Stimulated activated CD8-positive, alpha-beta memory T cell treated with anti-CD3 and anti-CD28 coated beads, Interleukin-7, amount 100 ng/mL, for 1 hour (primary cell): ENCODE measurements around the gene PCDHGB1.
"Not testable (repeated sequence)": the region's sequence is repeated elsewhere in the genome, so short reads cannot be mapped to it uniquely, and the experiment has no call there.

ENCODE experiments used
- DNase-seq, 2 donors: peaks; one replicate each; pipeline ENCODE4 v3.0.0-alpha.2; 2020; ENCODE audit warnings: low read depth in 2 of 2

PCDHGB1 gene

DNA sequence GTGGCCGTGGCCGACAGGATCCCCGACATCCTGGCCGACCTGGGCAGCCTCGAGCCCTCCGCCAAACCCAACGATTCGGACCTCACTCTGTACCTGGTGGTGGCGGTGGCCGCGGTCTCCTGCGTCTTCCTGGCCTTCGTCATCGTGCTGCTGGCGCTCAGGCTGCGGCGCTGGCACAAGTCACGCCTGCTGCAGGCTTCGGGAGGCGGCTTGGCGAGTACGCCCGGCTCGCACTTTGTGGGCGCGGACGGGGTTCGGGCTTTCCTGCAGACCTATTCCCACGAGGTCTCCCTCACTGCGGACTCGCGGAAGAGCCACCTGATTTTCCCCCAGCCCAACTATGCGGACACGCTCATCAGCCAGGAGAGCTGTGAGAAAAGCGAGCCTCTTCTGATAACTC is 3.9 kb upstream of the PCDHGB1 start:
- DNase-seq = not testable (repeated sequence)

DNA sequence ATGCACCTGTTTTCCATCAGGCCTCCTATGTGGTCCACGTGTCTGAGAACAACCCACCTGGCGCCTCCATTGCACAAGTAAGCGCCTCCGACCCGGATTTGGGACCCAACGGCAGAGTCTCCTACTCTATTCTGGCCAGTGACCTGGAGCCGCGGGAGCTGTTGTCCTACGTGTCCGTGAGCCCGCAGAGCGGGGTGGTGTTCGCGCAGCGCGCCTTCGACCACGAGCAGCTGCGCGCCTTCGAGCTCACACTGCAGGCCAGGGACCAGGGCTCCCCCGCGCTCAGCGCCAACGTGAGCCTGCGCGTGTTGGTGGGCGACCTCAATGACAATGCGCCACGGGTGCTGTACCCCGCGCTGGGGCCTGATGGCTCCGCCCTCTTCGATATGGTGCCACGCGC is 1.7 kb downstream of the PCDHGB1 start:
- DNase-seq = no peak

DNA sequence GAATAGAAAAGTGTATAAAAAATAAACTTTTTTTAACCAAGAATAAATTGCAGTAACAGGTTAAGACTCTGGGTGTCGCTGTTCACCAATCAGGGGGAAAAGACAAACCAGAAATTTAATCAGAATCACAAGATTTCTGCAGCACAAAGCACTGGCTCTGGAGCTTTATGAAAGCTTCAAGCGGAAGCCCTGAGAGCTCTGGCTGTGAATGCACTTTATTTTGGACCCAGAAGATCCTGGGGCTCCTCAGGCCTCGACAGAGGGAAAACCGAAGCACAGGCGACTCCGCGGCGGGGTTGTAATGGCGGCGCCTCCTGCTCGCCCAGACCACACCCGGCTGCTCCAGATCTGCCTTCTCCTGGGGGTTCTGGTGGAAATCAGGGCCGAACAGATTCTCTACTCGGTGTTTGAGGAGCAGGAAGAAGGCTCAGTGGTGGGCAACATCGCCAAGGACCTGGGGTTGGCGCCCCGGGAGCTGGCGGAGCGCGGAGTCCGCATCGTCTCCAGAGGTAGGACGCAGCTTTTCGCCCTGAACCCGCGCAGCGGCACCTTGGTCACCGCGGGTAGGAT is 5.1 kb downstream of the PCDHGB1 start, which contains the start of gene PCDHGA4:
Gene PCDHGA4 (plus strand): TSS at position 122 of the 570 bp plus-strand sequence. CDS start 87 bp downstream, at position 209.
- DNase-seq = no peak

DNA sequence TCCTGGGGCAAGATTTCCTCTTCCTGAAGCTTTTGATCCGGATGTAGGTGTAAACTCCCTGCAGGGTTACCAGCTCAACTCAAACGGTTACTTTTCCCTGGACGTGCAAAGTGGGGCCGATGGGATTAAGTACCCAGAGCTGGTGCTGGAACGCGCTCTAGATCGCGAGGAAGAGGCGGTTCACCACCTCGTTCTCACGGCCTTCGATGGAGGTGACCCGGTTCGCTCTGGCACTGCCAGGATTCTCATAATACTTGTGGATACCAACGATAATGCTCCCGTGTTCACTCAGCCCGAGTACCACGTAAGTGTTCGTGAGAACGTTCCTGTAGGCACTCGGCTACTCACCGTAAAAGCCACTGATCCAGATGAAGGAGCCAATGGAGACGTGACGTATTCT is 5.7 kb downstream of the PCDHGB1 start:
- no peak for DNase-seq

DNA sequence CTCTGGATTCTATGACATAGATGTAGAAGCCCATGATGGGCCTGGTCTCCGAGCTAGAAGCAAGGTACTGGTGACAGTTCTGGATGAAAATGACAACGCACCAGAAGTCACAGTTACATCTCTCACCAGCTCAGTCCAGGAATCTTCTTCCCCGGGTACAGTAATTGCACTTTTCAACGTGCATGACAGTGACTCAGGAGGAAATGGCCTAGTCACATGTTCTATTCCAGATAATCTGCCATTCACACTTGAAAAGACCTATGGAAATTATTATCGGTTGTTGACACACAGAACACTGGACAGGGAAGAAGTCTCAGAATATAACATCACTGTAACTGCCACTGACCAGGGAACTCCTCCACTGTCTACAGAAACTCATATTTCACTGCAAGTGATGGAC is 6.2 kb downstream of the PCDHGB1 start:
- DNase-seq = no peak

DNA sequence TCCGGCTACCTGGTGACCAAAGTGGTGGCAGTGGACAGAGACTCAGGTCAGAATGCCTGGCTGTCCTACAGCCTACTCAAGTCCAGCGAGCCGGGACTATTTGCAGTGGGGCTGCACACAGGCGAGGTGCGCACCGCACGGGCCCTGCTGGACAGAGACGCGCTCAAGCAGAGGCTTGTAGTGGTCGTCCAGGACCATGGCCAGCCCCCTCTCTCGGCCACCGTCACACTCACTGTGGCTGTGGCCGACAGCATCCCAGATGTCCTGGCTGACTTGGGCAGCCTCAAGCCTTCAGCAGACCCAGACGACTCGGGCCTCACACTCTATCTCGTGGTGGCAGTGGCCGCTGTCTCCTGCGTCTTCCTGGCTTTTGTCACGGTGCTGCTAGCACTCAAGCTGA is 7.1 kb downstream of the PCDHGB1 start:
- DNase-seq = no peak

DNA sequence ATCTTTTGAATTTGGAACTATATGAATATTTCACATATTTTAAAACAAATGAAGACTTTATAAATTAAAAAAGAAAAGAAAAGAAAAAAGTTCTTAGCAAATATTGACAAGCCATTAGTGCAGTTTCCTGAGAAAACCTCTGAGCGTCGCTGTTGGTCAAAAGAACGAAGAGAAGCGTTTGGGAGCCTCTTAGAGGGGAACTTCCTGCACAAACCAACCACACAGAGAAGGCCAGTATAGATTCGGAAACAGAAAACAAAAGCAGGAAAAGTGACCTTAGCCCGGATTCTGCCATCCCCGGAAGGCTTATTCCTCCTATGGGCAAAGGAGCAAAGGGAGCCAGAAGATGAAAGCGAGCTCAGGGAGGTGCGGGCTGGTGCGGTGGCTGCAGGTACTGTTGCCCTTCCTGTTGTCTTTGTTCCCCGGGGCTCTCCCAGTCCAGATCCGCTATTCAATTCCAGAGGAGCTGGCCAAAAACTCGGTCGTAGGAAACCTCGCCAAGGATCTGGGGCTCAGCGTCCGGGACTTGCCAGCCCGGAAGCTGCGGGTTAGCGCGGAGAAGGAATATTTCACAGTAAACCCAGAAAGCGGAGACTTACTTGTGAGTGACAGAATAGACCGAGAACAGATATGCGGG is 10.0 kb downstream of the PCDHGB1 start, which contains the start of gene PCDHGB2:
Gene PCDHGB2 (plus strand): TSS at position 205 of the 637 bp plus-strand sequence. CDS start 142 bp downstream, at position 347.
- DNase-seq = no peak

DNA sequence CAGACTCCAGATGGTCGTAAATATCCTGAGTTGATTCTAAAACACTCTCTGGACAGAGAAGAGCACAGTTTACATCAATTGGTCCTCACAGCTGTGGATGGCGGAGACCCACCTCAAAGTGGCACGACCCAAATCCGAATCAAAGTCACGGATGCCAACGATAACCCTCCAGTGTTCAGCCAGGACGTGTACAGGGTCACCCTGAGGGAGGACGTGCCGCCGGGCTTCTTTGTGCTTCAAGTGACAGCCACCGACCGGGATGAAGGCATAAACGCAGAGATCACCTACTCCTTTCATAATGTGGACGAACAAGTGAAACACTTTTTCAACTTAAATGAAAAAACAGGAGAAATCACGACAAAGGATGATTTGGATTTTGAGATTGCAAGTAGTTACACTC is 10.8 kb downstream of the PCDHGB1 start:
- DNase-seq = no peak

DNA sequence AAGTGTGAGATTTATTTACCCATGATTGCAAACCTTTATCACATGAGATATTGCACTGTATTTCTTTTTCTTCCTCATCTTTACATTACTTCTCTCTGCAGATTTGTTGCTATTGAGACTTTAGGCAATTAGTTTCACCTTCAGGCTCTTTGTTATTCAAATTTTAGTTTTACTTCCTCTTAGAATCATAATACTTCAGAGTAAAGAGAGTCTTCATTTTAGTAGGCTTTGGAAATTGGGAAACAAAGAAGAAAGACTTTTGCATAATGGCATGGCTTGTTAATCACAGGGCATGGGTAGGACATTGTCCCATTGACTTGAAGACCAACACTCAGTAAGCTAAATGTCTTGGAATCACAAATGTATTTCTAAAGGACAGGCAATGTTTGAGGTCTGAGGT is 12.8 kb downstream of the PCDHGB1 start:
- DNase-seq = no peak

DNA sequence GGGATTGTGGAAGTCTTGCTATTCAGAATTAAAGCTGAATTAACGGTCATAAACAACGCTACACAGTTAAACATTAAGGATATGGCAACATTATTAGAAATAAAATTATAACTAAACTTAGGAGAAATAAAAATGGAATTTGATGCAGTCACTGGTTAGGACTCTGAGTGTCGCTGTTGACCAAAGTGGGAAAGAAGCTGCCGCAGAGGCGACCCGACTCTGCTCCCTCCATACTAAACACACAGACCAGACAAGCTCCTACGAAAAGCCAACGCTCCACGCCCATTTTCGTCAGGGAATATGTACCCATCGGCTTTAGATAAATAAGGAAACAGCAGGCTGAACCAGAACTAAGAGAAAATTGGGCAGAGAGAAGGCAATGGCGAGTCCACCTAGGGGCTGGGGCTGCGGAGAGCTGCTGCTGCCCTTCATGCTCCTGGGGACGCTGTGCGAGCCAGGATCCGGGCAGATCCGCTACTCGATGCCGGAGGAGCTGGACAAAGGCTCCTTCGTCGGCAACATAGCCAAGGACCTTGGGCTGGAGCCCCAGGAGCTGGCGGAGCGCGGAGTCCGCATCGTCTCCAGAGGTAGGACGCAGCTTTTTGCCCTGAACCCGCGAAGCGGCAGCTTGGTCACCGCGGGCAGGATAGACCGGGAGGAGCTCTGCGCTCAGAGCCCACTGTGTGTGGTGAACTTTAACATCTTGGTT is 14.2 kb downstream of the PCDHGB1 start, which contains the start of gene PCDHGA5:
Gene PCDHGA5 (plus strand): TSS at position 211 of the 709 bp plus-strand sequence. CDS start 169 bp downstream, at position 380.
- no peak for DNase-seq

DNA sequence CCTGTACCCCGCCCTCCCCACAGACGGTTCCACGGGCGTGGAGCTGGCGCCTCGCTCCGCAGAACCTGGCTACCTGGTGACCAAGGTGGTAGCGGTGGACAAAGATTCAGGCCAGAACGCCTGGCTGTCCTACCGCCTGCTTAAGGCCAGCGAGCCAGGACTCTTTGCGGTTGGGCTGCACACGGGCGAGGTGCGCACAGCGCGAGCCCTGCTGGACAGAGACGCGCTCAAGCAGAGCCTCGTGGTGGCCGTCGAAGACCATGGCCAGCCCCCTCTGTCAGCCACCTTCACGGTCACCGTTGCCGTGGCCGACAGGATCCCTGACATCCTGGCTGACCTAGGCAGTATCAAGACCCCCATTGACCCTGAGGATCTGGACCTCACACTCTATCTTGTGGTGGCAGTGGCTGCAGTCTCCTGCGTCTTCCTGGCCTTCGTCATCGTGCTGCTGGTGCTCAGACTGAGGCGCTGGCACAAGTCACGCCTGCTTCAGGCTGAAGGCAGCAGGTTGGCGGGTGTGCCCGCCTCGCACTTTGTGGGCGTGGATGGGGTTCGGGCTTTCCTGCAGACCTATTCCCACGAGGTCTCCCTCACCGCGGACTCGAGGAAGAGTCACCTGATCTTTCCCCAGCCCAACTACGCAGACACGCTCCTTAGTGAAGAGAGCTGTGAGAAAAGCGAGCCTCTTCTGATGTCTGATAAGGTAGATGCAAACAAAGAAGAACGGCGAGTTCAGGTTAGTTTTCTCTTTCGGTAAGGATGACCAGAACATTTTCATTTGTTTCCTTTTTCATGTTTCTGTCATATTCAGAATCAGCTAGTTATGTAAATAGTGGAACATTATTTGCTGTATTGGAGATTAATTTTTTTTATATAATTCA is 16.4 kb downstream of the PCDHGB1 start:
- DNase-seq = no peak

DNA sequence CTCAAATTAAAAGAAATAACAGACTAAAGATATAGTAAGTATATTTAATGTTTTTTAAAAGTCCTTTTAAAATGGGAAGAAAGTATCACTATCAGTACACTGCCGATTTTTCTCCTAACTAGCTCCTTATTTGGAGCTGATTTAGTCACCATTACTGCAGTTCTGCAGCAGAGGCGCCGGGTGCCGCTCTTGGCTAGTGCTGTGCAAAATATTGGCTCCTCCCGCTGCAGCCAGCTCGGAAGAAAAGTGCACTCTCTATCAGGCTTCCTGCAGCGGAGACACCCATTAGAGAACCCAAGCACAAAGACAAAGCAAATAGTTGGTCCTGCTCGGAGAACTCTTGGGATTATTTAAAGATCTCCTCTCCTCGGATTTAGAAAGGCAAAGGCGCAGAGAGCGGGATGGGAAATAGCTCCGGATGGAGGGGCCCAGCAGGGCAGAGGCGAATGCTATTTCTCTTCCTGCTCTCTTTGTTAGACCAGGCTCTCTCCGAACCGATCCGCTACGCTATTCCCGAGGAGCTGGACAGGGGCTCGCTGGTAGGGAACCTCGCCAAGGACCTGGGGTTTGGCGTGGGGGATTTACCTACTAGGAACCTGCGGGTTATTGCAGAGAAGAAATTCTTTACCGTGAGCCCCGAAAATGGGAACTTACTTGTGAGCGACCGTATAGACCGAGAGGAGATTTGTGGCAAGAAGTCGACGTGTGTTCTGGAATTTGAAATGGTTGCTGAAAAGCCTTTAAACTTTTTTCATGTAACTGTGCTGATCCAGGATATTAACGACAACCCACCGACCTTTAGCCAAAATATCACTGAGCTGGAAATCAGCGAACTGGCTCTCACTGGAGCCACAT is 20.3 kb downstream of the PCDHGB1 start, which contains the start of gene PCDHGB3:
Gene PCDHGB3 (plus strand): TSS at position 249 of the 855 bp plus-strand sequence. CDS start 153 bp downstream, at position 402.
- no peak for DNase-seq

DNA sequence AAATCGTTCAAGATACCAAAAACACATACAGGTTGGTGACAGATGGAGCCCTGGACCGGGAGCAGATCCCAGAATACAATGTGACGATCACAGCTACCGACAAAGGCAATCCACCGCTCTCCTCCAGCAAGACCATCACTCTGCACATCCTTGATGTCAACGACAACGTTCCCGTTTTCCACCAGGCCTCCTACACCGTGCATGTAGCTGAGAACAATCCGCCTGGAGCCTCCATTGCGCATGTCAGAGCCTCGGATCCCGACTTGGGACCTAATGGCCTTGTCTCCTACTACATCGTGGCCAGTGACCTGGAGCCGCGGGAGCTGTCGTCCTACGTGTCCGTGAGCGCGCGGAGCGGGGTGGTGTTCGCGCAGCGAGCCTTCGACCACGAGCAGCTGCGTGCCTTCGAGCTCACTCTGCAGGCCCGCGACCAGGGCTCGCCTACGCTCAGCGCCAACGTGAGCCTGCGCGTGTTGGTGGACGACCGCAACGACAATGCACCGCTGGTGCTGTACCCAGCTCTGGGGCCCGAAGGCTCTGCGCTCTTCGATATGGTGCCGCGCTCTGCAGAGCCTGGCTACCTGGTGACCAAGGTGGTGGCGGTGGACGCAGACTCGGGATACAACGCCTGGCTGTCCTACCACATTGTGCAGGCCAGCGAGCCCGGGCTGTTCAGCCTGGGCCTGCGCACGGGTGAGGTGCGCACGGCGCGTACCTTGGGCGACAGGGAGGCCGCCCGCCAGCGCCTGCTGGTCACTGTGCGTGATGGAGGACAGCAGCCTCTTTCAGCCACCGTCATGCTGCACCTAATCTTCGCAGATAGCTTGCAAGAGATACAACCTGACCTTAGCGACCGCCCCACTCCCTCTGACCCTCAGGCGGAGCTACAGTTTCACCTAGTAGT is 21.9 kb downstream of the PCDHGB1 start:
- no peak for DNase-seq

DNA sequence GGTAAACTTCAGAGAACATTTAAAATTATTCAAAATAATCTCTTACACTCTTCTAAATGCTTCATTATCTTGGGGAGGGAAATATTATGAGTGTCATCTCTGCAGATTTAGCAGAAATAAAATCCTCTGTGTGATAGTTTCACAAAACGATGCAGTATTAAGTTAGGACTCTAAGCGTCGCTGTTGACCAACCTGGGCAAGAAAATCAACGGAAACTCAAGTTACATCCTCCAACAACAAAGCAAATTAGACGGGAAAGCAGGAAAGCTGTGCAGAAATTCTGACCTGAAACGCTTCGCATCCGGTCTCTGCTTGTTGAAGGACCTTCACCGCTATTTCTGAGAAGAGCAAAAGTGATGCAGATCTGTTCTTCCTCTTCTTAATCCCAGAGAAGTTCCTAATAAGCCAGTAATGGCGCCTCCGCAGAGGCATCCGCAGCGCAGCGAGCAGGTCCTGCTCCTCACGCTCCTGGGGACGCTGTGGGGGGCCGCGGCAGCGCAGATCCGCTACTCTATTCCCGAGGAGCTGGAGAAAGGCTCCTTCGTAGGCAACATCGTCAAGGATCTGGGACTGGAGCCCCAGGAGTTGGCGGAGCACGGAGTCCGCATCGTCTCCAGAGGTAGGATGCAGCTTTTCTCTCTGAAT is 23.9 kb downstream of the PCDHGB1 start, which contains the start of gene PCDHGA6:
Gene PCDHGA6 (plus strand): TSS at position 219 of the 645 bp plus-strand sequence. CDS start 193 bp downstream, at position 412.
- DNase-seq = no peak

DNA sequence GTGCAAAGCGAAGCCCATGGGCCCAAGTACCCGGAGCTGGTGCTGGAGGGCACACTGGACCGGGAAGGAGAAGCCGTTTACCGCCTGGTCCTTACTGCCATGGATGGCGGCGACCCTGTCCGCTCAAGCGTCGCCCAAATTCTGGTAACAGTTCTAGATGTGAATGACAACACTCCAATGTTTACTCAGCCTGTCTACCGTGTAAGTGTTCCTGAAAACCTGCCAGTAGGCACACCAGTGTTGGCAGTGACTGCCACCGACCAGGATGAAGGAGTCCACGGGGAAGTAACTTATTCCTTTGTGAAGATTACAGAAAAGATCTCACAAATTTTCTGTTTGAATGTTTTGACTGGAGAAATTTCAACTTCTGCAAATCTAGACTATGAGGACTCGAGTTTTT is 24.7 kb downstream of the PCDHGB1 start:
- DNase-seq = no peak

DNA sequence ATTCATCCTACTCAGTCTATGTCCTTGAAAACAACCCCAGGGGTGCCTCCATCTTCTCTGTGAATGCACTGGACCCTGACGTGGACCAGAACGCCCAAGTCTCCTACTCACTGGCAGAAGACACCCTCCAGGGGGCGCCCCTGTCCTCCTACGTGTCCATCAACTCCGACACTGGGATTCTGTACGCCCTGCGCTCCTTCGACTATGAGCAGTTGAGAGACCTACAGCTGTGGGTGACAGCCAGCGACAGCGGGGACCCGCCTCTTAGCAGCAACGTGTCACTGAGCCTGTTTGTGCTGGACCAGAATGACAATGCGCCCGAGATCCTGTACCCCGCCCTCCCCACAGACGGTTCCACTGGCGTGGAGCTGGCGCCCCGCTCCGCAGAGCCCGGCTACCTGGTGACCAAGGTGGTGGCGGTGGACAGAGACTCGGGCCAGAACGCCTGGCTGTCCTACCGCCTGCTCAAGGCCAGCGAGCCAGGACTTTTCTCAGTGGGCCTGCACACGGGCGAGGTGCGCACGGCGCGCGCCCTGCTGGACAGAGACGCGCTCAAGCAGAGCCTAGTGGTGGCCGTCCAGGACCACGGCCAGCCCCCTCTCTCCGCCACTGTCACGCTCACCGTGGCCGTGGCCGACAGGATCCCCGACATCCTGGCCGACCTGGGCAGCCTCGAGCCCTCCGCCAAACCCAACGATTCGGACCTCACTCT is 25.7 kb downstream of the PCDHGB1 start:
- not testable (repeated sequence) for DNase-seq

DNA sequence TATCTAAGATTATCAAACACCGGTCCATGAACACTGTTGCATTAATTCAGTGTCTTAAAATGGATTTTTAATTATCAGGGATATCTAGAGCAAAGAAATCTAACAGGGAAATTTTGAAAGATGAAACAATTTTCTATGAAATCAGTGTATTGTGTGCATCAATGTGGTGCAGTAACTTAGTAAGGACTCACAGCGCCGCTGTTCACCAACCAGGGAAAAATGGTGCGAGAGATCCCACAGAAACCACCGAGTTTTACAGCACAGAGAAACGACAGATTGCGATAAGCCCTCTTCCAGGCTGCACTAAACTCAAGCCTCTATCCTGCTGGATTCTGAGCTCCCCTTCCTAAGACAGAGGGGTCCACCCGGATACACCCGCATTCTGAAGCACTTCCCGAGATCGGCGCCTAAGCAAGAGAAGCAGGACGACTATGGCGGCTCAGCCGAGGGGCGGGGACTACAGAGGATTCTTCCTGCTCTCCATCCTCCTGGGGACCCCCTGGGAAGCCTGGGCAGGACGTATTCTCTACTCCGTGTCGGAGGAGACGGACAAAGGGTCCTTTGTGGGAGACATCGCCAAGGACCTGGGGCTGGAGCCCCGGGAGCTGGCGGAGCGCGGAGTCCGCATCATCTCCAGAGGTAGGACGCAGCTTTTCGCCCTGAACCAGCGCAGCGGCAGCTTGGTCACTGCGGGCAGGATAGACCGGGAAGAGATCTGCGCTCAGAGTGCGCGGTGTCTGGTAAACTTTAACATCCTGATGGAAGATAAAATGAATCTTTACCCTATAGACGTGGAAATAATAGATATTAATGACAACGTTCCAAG is 32.8 kb downstream of the PCDHGB1 start, which contains the start of gene PCDHGA7:
Gene PCDHGA7 (plus strand): TSS at position 274 of the 826 bp plus-strand sequence. CDS start 158 bp downstream, at position 432.
- no peak for DNase-seq
